CD4-positive, alpha-beta T cell (primary cell): ENCODE results near the gene TRMU. TPM values are rescaled to one million over a fixed set of nuclear protein-coding genes. Genes with fewer than 3 reads are reported as not detected.

Experiments
- ATAC-seq: fragments of 200-7000 bp; cut with Tn5 transposase; one replicate; pipeline ENCODE4 v1.10.0; 2022; ENCODE audit warnings: mild to moderate bottlenecking; ENCODE audit not compliant: poor library complexity
- CTCF ChIA-PET: fragments of 350-600 bp; sonication (Branson Sonifier 250); formaldehyde crosslinking; loops from one replicate; lab custom pipeline; 2021; ENCODE audit warnings: antibody characterized with exemption, inconsistent platforms; lab: Charles Lee
- POLR2A ChIA-PET: fragments of 350-600 bp; sonication (Branson Sonifier 250); formaldehyde crosslinking; loops from one replicate; lab custom pipeline; 2021; ENCODE audit warnings: antibody characterized with exemption, inconsistent platforms; lab: Charles Lee
- DNase-seq, 14 experiments: peaks; one replicate each; pipeline ENCODE4 v3.0.0-alpha.2; 2013 to 2020; ENCODE audit warnings: mixed read lengths in 2 of 14
- H3K27ac ChIP-seq, 2 donors: one replicate each; pipeline versions ENCODE4 v1.5.1 to v1.7.0; 2013; ENCODE audit warnings: low read length in 2 of 2, low read depth in 1 of 2, mild to moderate bottlenecking in 1 of 2
- H3K27me3 ChIP-seq, 2 experiments: 1 replicate in 1 of 2; 2 replicates in 1 of 2; pipeline versions ENCODE4 v1.6.1 to v1.7.0; 2013; ENCODE audit warnings: low read length in 2 of 2, control low read depth in 1 of 2, mild to moderate bottlenecking in 1 of 2, moderate library complexity in 1 of 2; ENCODE audit not compliant: insufficient read depth in 2 of 2, control insufficient read depth in 1 of 2
- H3K36me3 ChIP-seq: one replicate; pipeline ENCODE4 v1.6.1; 2013; ENCODE audit warnings: low read length, control low read depth; ENCODE audit not compliant: insufficient read depth
- H3K4me1 ChIP-seq: one replicate; pipeline ENCODE4 v1.6.1; 2013; ENCODE audit warnings: low read length, control low read depth; ENCODE audit not compliant: insufficient read depth
- H3K4me3 ChIP-seq: one replicate; pipeline ENCODE4 v1.5.1; 2013; ENCODE audit warnings: mild to moderate bottlenecking, low read length, moderate library complexity
- H3K9me3 ChIP-seq, 2 experiments: 1 replicate in 1 of 2; 2 replicates in 1 of 2; pipeline versions ENCODE4 v1.6.1 to v1.7.0; 2013; ENCODE audit warnings: low read length in 2 of 2, mild to moderate bottlenecking in 2 of 2, control low read depth in 1 of 2, moderate library complexity in 1 of 2; ENCODE audit not compliant: control insufficient read depth in 1 of 2, insufficient read depth in 1 of 2
- H3K27ac Mint-ChIP-seq: one replicate; pipeline ENCODE4 v1.8.0; 2020; ENCODE audit warnings: mixed read lengths
- H3K27me3 Mint-ChIP-seq: one replicate; pipeline ENCODE4 v1.8.0; 2021; ENCODE audit warnings: mixed read lengths
- H3K36me3 Mint-ChIP-seq: one replicate; pipeline ENCODE4 v1.8.0; 2021; ENCODE audit warnings: low read depth, mixed read lengths
- H3K4me1 Mint-ChIP-seq: one replicate; pipeline ENCODE4 v1.8.0; 2021; ENCODE audit warnings: low read depth, mixed read lengths
- H3K4me3 Mint-ChIP-seq: one replicate; pipeline ENCODE4 v1.8.0; 2020; ENCODE audit warnings: mild to moderate bottlenecking, mixed read lengths
- H3K9me3 Mint-ChIP-seq: one replicate; pipeline ENCODE4 v1.8.0; 2020; ENCODE audit warnings: mixed read lengths
- intact Hi-C, 2 experiments: fragments of 100-400 bp; cut with DNase I in 1 of 2; cut with micrococcal nuclease in 1 of 2; formaldehyde crosslinking; loops; one replicate each; pipeline versions ENCODE4 v1.15.1 to v1.9.0; 2023 to 2025; cut with DNase I, micrococcal nuclease
- total RNA-seq, 174 experiments: library from RNA in 2 of 174; stranded (reverse) in 2 of 174; gene quantifications; one replicate each; pipeline ENCODE4 v1.2.3 and lab custom pipeline; 2021 to 2026
- TF ChIP-seq, protein P1 (sequence below): fragments of 200-600 bp; IDR thresholded peaks from one replicate; pipeline ENCODE4 v1.8.0; 2022; ENCODE audit warnings: antibody characterized with exemption, mild to moderate bottlenecking

TRMU gene
- total RNA-seq, 2 experiments from 2014 or later = 65.2 to 65.4 TPM

DNA sequence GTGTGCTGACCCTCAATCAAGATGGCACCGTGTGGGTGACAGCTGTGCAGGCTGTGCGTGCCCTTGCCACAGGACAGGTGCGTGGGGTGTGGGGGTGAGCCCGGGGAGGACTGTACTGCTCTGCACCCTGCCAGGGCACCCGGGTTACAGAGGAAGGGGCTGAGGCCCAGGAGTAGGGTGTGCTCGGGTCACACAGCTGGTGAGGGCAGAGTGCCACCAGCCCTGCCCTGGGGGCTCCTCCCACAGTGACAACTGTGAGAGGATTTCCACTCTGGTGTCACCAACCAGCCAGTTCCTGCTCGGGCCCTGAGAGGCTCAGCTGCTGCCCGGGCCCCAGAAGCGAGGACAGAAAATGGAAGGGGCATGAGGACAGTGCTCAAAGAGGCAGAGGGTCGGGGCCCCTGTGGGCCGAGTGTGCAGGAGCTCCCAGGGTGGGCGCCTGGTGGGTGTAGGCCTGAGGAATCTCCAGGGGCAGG, 20.5 kb downstream of the TRMU start:
- no peak overlapping the region for H3K4me3 ChIP-seq
- H3K4me1 ChIP-seq = peaks cover 3% of the 10 kb centered on the region
- ChIA-PET CTCF (interaction anchor here (2.0 kb wide), 1 partner anchor 12 kb away, joined by 8 read pairs; no protein-coding TSS in a partner anchor), POLR2A (no interaction called here)
- intact Hi-C loops = loop anchor here (1.0 kb wide), 1 partner anchor 186 kb away; no protein-coding TSS in a partner anchor
- TF ChIP-seq, protein P1, sequence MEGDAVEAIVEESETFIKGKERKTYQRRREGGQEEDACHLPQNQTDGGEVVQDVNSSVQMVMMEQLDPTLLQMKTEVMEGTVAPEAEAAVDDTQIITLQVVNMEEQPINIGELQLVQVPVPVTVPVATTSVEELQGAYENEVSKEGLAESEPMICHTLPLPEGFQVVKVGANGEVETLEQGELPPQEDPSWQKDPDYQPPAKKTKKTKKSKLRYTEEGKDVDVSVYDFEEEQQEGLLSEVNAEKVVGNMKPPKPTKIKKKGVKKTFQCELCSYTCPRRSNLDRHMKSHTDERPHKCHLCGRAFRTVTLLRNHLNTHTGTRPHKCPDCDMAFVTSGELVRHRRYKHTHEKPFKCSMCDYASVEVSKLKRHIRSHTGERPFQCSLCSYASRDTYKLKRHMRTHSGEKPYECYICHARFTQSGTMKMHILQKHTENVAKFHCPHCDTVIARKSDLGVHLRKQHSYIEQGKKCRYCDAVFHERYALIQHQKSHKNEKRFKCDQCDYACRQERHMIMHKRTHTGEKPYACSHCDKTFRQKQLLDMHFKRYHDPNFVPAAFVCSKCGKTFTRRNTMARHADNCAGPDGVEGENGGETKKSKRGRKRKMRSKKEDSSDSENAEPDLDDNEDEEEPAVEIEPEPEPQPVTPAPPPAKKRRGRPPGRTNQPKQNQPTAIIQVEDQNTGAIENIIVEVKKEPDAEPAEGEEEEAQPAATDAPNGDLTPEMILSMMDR = no peak
- no peak for DNase-seq
- no peak overlapping the region for H3K4me3 Mint-ChIP-seq
- peaks cover 51% of the 10 kb centered on the region for H3K36me3 Mint-ChIP-seq
- no peak overlapping the region for H3K27ac ChIP-seq
- no peak for ATAC-seq
- H3K27me3 Mint-ChIP-seq = no peaks in the 10 kb centered on the region
- no peak overlapping the region for H3K27ac Mint-ChIP-seq
- no peaks in the 10 kb centered on the region for H3K27me3 ChIP-seq
- H3K4me1 Mint-ChIP-seq = no peaks in the 10 kb centered on the region
- no peaks in the 10 kb centered on the region for H3K9me3 Mint-ChIP-seq
- H3K36me3 ChIP-seq = peaks cover 53% of the 10 kb centered on the region
- peaks cover 6 to 13% of the 10 kb centered on the region in 2 experiments for H3K9me3 ChIP-seq

DNA sequence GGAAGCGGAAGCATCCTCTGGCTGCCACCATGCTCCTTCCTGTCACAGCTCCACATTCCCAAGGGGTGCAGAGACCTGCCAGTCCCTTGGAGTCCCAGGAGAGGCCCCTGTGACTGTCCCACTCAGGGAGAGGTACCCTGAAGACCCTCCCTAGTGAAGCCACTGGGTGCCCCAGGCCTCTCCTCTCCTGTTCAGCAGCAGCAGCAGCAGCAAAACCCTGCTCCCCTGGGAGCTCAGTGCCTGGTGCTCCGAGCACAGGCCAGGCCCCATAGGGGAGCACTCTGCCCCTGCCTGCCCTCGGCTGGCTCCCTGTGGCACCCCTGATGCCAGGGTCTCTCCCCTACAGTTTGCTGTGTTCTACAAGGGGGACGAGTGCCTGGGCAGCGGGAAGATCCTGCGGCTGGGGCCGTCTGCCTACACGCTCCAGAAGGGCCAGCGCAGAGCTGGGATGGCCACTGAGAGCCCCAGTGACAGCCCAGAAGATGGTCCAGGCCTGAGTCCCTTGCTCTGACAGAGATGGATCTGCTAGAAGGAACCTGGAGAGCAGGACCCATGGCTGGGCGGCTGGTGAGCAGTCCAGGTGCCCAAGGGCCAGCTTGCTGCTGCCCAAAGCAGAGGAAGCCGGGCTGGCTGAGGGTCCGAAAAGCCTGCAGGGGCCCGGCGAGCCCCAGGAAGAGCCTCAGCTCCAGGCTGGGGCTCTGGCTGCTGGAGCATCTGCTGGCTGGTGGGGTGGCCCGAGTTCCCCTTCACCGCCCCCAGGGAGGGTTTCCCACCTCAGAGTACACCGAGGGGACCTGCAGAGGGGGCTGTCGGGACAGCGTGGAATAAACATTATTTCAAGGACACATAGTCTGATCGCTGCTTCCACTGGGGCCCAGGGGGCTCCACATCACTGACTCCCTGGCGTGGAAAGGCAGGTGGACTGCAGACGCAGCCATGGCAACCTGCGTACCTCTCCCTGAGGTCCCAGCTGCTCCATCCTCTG, 21.3 kb downstream of the TRMU start:
- peaks cover 6 to 13% of the 10 kb centered on the region in 2 experiments for H3K9me3 ChIP-seq
- no peak overlapping the region for H3K27ac ChIP-seq
- no peak overlapping the region for H3K4me3 ChIP-seq
- DNase-seq (no peak), ATAC-seq (no peak)
- intact Hi-C loops = no loop called here
- TF ChIP-seq, protein P1 = no peak
- peaks cover 43% of the 10 kb centered on the region for H3K36me3 Mint-ChIP-seq
- no peak overlapping the region for H3K4me3 Mint-ChIP-seq
- H3K27me3 ChIP-seq = no peaks in the 10 kb centered on the region
- no peaks in the 10 kb centered on the region for H3K27me3 Mint-ChIP-seq
- peaks cover 3% of the 10 kb centered on the region for H3K4me1 ChIP-seq
- H3K4me1 Mint-ChIP-seq = no peaks in the 10 kb centered on the region
- CTCF ChIA-PET = interaction anchor here (2.0 kb wide), 1 partner anchor 11 kb away, joined by 8 read pairs; no protein-coding TSS in a partner anchor
- POLR2A ChIA-PET = no interaction called here
- H3K27ac Mint-ChIP-seq = no peak overlapping the region
- peaks cover 45% of the 10 kb centered on the region for H3K36me3 ChIP-seq
- no peaks in the 10 kb centered on the region for H3K9me3 Mint-ChIP-seq

DNA sequence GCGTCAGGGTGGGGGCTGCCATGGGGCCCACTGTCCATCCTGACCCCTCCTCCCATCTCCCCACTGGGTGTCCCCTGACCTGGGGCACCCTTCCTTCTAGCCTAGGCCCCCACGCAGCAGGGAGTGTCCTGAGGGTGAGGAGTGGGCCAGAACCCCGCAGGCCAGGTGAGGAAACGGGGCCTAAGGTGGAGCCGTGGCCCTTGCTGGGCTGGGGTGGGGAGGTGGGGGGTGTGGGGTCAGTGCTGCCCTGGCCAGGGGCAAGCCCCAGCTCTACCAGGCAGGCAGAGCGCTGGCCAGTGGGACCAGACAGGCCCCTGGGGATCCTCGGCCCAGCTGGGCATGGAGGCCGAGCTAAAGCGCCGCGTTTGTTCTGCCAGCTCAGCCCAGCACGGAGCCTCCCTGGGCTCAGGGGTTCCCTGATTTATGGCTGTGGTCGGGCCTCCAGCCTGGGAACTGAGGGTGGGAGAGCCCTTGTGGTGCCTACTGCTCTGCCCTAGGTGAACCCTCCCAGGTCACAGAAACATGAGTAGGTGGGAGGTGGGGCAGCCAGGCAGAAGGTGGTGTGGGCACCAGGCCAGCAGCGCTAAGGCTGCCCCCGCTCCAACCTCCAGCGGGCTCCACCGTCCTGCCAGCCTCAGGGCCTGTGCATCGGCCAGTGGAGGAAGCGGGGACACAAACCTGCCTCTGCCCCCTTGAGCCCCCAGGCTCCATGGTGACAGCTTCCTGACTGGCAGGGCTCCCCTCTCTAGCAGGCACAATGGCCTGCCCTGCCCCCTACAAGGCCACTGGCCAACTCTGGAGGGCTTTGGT, 22.4 kb downstream of the TRMU start:
- ATAC-seq = no peak
- Histone ChIP-seq H3K4me3 (no peak overlapping the region), H3K4me1 (peaks cover 3% of the 10 kb centered on the region), H3K27ac (no peak overlapping the region), H3K27me3 (no peaks in the 10 kb centered on the region), H3K36me3 (peaks cover 34% of the 10 kb centered on the region), H3K9me3 (peaks cover 6 to 17% of the 10 kb centered on the region in 2 experiments)
- H3K27me3 Mint-ChIP-seq = no peaks in the 10 kb centered on the region
- TF ChIP-seq, protein P1 = no peak
- ChIA-PET POLR2A (no interaction called here), CTCF (no interaction called here)
- H3K4me3 Mint-ChIP-seq = no peak overlapping the region
- H3K4me1 Mint-ChIP-seq = peaks cover 4% of the 10 kb centered on the region
- no peaks in the 10 kb centered on the region for H3K9me3 Mint-ChIP-seq
- no peak for DNase-seq
- H3K36me3 Mint-ChIP-seq = peaks cover 32% of the 10 kb centered on the region
- H3K27ac Mint-ChIP-seq = no peak overlapping the region
- intact Hi-C loops = no loop called here
